Panc1 (cell line): ENCODE data around the gene NDUFV3. TPM values are rescaled to one million over a fixed set of nuclear protein-coding genes. Genes with fewer than 3 reads are reported as not detected.

Experiments used
- ATAC-seq: fragments of 200-7000 bp; cut with Tn5 transposase; 2 replicates; pipeline ENCODE4 v1.9.1; 2020; ENCODE audit warnings: mild to moderate bottlenecking, moderate library complexity
- BruUV-seq: library from RNA; stranded (reverse); fragments of 400-500 nt; replicated peaks from 2 replicates; lab custom pipeline; 2021; lab: Mats Ljungman, UMichigan
- CTCF ChIA-PET: fragments of 300-600 bp; sonication (Branson Sonifier 250); formaldehyde crosslinking; loops from one replicate; lab custom pipeline; 2022; ENCODE audit warnings: antibody characterized with exemption; lab: Charles Lee
- POLR2A ChIA-PET: fragments of 300-600 bp; sonication (Branson Sonifier 250); formaldehyde crosslinking; loops from one replicate; lab custom pipeline; 2022; ENCODE audit warnings: antibody characterized with exemption; lab: Charles Lee
- DNase-seq: peaks from one replicate; pipeline ENCODE4 v3.0.0-alpha.2; 2010; ENCODE audit warnings: low read depth, low spot score
- H3K27ac ChIP-seq: 2 replicates; pipeline ENCODE4 v1.5.1; 2011; ENCODE audit warnings: mild to moderate bottlenecking, low read length, inconsistent platforms
- H3K27me3 ChIP-seq: fragments of 200-500 bp; sonication (Bioruptor generic); 2 replicates; pipeline ENCODE4 v1.6.0; 2014; ENCODE audit warnings: low read length, inconsistent platforms; ENCODE audit not compliant: control insufficient read depth, insufficient read depth
- H3K36me3 ChIP-seq: fragments of 200-500 bp; sonication (Bioruptor generic); 2 replicates; pipeline ENCODE4 v1.5.1; 2014; ENCODE audit warnings: inconsistent platforms, mild to moderate bottlenecking, low read length, moderate library complexity; ENCODE audit not compliant: control insufficient read depth, insufficient read depth
- H3K4me1 ChIP-seq: 2 replicates; pipeline ENCODE4 v1.5.1; 2011; ENCODE audit warnings: inconsistent platforms, mild to moderate bottlenecking, low read length, moderate library complexity; ENCODE audit not compliant: control insufficient read depth, insufficient read depth
- H3K4me3 ChIP-seq, 2 experiments: 2 replicates each; pipeline ENCODE4 v1.5.1; 2011 to 2012; ENCODE audit warnings: low read depth in 2 of 2, low read length in 2 of 2, mild to moderate bottlenecking in 2 of 2, inconsistent platforms in 1 of 2, moderate library complexity in 1 of 2
- H3K9me3 ChIP-seq: fragments of 200-500 bp; sonication (Bioruptor generic); 2 replicates; pipeline ENCODE4 v1.5.1; 2014; ENCODE audit warnings: low read depth, mild to moderate bottlenecking, inconsistent platforms, low read length, moderate library complexity; ENCODE audit not compliant: control insufficient read depth, insufficient read depth
- CTCF ChIP-seq: fragments of 450-650 bp; IDR thresholded peaks from 2 replicates; pipeline ENCODE4 v1.5.1; 2017; ENCODE audit warnings: mild to moderate bottlenecking
- POLR2AphosphoS5 ChIP-seq: IDR thresholded peaks from 2 replicates; pipeline ENCODE4 v1.6.1; 2012; ENCODE audit warnings: mild to moderate bottlenecking, low read depth, low read length, moderate library complexity
- REST ChIP-seq, 2 experiments: IDR thresholded peaks; 2 replicates each; pipeline ENCODE4 v1.6.1; 2011 to 2012; ENCODE audit warnings: low read depth in 2 of 2, control low read depth in 1 of 2, low read length in 1 of 2, mild to moderate bottlenecking in 1 of 2, moderate library complexity in 1 of 2; ENCODE audit not compliant: insufficient read depth in 1 of 2
- SIN3A ChIP-seq: IDR thresholded peaks from 2 replicates; pipeline ENCODE4 v1.6.1; 2012; ENCODE audit warnings: low read depth, mild to moderate bottlenecking, low read length, moderate library complexity, borderline replicate concordance; ENCODE audit not compliant: insufficient read depth
- TCF7L2 ChIP-seq: IDR thresholded peaks from 2 replicates; pipeline ENCODE4 v1.6.1; 2011; ENCODE audit warnings: mild to moderate bottlenecking, low read depth, low read length, inconsistent platforms
- in situ Hi-C: cut with HindIII; loops from 2 replicates; pipeline ENCODE4 v1.10.0; 2016; ENCODE audit warnings: low sequenced_read_pairs, low pct_unique_long_range_greater_than_20kb
- intact Hi-C: fragments of 100-400 bp; cut with micrococcal nuclease; formaldehyde crosslinking; loops from one replicate; pipeline ENCODE4 v1.10.0; 2022; ENCODE audit not compliant: unreplicated experiment
- total RNA-seq: library from RNA; stranded (reverse); gene quantifications from one replicate; pipeline ENCODE4 v1.2.1, GENCODE V29; 2021; ENCODE audit not compliant: unreplicated experiment

Gene NDUFV3
- total RNA-seq, 1 experiment from 2014 or later, result 21.1 TPM

- TF ChIP-seq REST (IDR thresholded peaks at IDR 0.05; ENCODE audit: insufficient read depth in 1 of 2, low read depth in 2 of 2, low read length in 1 of 2) (no peak), POLR2AphosphoS5 (no peak), SIN3A (no peak), TCF7L2 (no peak)
- H3K4me1 ChIP-seq, result no peaks in the 10 kb centered on the region
- POLR2A ChIA-PET, result no interaction called here
- no peak for DNase-seq
- no peak overlapping the region for H3K4me3 ChIP-seq
- CTCF ChIA-PET, result no interaction called here
- H3K9me3 ChIP-seq, result no peaks in the 10 kb centered on the region
- H3K27ac ChIP-seq, result no peak overlapping the region
- in situ Hi-C loops, result no loop called here
- H3K36me3 ChIP-seq, result peaks cover 6% of the 10 kb centered on the region; the same call in 1 of the 2 replicates
- intact Hi-C loops, result no loop called here
- ATAC-seq, result no peak
- no peaks in the 10 kb centered on the region for H3K27me3 ChIP-seq
- BruUV-seq, result no TSS peak
Measured at GRCh38 chr21:42863504-42863870, 29.6 kb upstream of the NDUFV3 start.

- in situ Hi-C loops, result no loop called here
- POLR2A ChIA-PET, result no interaction called here
- BruUV-seq, result no TSS peak
Measured at GRCh38 chr21:42864286-42864685, 28.8 kb upstream of the NDUFV3 start.

More at GRCh38 chr21:42864286-42864685, 28.8 kb upstream of the NDUFV3 start:
- Histone ChIP-seq H3K9me3 (no peaks in the 10 kb centered on the region), H3K4me3 (no peak overlapping the region), H3K27ac (no peak overlapping the region), H3K27me3 (no peaks in the 10 kb centered on the region), H3K4me1 (no peaks in the 10 kb centered on the region), H3K36me3 (peaks cover 7% of the 10 kb centered on the region)
- CTCF ChIA-PET, result no interaction called here
- no peak for ATAC-seq
- intact Hi-C loops, result no loop called here
- TF ChIP-seq POLR2AphosphoS5 (no peak), CTCF (no peak), TCF7L2 (no peak), REST (IDR thresholded peaks at IDR 0.05; ENCODE audit: insufficient read depth in 1 of 2, low read depth in 2 of 2, low read length in 1 of 2) (no peak), SIN3A (no peak)
- no peak for DNase-seq
